ENCODE measurements around the gene INTU.
"Not testable (repeated sequence)": the region's sequence is repeated elsewhere in the genome, so short reads cannot be mapped to it uniquely, and the experiment has no call there.

The INTU gene

DNA sequence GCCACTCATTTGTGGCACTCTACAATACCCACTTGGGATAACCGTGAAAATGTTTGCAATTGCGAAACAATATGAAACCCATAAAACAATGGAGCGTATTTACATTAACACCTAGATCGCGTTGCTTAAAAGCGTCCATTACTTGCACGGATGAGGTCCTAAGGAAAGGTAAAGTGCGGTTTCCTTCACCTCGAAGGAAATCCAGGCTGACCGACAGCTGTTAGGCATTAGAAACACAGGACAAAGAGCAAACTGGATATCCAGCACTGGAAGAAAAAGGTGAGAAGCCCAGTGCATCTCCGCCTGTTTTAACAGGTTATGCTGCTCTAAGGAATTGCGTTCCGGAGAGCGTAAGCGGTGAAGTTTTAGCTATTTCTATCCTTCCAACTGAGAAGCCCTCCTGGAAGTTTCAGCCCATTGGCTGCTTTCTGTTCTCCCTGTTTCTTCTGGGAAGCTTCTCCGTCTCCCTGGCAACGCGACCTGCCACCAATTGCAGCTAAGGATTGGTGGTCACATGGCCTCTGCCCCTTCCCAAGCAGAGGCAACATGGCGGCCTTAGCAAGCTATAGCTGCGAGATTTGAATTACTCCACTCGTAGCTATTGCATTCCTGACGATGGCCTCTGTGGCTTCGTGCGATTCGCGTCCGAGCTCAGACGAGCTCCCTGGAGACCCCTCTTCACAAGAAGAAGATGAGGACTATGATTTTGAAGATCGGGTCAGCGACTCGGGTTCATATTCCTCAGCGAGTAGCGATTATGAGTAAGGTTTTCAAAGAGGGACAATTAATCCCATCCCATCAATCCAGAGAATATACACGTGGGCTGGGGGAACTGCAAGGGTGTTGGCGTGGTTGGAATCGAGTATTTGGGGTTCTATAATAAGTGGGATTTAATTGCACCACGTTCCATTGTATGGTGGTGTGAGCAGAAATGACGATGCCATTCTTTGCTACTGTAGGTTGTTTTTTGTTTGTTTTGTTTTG lies at the start of gene INTU:
INTU (plus strand) TSS at position 538 of the 984 bp plus-strand sequence; CDS start at position 616, 78 bp downstream.
- DNase-seq, result no peak

DNA sequence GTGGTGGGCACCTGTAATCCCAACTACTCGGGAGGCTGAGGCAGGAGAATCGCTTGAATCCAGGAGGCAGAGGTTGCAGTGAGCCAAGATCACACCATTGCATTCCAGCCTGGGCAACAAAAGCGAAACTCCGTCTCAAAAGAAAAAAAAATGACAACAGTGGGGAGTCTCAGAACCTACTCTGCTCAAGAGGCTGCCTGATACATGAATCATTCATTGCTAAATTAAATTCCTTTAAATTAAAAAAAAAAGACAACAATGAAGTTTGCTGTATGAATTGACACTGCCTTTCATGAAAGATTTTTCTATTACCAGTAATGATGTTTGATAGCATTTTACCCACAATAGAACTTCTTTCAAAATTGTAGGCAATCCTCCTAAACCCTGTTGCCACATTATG lies 46.3 kb upstream of the INTU start:
- not testable (repeated sequence) for DNase-seq

DNA sequence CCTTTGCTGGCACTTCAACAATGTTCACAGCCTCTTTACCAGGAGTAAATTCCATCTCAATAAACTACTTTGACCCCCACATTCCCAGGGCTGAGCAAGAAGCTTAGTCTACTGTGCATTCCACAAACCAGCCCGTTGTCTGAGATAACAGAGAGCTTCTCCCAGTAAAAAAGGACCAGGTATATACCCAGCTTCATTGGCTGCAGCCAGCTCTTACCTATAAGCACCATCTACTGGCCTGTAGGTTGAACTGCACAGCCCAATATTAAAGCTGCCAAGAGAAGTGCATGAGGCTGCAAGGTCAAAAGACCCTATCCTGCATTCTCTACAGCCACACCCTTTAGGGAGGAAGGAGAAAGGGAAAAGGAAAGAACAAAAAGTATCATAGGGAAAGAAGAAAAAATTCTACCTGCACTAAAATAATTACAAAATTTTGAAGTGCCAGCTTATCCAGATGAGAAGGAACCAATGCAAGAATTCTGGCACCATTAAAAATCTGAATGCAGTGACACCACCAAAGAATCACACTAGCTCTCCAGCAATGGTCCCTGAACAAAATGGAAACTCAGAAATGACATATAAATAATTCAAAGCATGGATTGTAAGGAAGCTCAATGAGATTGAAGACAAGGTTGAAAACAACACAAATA lies 45.7 kb upstream of the INTU start:
- DNase-seq, result no peak

DNA sequence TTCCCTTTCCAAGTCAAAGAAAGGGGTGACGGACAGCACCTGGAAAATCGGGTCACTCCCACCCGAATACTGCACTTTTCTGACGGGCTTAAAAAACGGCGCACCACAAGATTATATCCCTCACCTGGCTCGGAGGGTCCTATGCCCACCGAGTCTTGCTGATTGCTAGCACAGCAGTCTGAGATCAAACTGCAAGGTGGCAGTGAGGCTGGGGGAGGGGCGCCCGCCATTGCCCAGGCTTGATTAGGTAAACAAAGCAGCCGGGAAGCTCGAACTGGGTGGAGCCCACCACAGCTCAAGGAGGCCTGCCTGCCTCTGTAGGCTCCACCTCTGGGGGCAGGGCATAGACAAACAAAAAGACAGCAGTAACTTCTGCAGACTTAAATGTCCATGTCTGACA lies 43.6 kb upstream of the INTU start:
- DNase-seq, result not testable (repeated sequence)

DNA sequence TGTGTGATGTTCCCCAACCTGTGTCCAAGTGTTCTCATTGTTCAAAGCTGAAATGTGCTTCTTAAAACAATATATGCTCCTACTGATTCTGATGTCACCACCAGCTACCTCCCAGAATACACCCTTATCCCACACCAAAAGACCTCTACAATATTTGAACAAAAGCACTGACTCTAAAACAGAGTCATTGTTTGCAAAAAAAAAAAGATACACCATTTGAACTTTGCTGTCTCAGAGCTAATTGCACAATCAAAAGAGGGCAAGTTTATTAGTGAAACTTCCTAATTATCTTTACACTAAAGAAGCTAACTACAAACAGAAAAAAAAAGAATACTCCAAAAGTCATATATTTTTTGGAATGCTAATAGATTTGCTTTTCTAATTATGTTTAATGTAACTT lies 34.1 kb upstream of the INTU start:
- no peak for DNase-seq

DNA sequence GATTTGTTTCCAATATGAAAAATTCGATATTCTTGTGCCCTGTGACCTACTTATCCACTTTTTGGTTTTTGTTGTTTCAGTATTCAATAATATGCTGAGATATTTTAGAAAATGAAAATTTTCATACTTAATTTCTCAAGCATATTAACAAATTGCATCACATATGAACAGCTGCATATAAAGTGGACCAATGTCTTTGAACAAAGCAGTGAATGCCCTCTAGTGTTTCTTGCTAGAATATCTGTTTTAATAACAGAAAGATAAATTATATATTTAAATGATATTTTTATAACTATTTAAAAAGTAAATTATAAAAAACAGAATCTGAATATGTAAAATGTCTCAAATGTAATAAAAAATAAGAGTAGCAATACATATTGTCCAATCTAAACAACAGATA lies 31.7 kb upstream of the INTU start:
- no peak for DNase-seq

DNA sequence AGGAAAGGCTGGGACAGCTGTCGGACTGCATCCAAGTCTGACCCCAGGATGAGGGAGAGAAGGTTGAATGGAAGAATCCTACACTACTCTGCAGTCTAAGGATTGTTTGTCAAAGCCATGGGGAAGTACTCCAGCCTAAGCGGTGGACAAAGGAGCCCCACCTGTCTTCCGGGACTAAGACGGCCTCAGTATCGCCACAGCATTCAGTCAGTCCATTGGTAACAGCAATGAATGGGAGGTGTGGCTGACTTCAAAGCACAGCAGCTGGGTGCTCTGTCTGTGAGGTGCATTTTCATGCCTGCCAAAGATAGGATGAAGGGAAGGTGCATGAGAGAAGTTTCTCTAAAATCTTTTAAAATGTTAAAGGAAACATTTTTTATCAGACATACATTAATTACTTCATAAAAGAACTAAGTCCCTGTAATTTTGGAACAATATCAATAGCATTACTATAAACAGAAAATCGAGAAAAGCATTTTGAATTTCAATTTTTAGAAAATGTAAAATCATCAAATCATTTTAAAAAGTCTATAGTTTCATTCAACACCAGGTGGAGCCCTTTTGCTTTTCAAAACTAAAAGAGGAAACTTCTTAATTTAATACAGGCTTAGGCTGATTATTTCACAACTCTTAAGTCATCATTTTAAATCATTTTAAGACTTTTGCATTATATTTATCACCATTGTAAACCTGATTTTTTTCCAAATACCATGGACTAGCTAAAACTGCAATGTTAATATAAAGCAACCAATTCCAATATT lies 27.6 kb upstream of the INTU start:
- no peak for DNase-seq

DNA sequence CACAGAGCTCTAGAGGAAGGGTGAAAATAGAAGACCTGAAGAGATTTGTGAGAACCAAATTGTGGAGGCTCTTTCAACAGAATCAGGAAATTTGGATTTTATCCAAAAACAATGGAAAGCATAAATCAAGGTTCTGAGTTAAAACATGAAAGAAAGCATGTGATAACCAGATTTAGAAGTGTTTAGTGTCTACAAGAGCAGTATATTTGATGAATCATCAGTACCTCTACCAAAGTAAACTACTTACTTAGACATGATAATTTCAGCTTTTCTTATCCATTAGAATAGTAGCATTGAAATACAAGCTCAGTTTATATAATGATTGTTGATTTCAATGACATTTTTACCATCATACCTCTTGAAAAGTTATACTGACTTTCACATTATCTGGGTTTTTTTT lies 25.9 kb upstream of the INTU start:
- DNase-seq, result no peak

DNA sequence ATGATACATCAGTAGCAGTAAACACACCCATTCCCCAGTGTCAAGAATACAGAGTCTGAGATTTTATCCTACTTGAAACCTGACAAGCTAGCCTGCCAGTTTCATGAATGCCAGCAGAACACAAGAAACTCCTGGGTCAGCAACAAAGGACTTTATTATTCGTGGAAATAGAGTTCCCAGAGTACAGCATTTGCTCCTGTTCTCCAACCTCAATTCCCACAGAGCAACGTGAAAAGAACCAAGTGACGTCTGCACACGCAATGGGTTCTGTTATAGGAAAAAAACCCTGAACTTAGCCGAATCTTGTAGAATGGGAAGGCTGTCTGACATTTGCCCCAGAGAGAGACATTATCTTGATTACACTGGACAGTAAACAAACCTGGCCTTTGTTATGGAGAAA lies 23.3 kb upstream of the INTU start:
- no peak for DNase-seq

DNA sequence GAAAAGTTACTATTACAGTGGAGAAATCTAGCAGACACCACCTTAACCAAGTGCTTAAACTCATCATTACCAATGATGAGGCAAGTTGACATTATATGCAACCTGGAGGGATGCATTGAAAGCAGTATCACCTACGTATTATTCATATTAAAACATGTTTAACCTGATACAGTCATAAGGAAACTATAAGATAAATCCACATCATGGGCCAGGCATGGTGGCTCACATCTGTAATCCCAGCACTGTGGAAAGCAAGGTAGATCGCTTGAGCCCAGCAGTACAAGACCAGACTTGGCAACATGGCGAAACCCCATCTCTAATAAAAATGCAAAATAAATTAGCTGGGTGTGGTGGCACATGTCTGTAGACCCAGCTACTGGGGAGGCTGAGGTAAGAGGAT lies 22.3 kb upstream of the INTU start:
- DNase-seq, result no peak

DNA sequence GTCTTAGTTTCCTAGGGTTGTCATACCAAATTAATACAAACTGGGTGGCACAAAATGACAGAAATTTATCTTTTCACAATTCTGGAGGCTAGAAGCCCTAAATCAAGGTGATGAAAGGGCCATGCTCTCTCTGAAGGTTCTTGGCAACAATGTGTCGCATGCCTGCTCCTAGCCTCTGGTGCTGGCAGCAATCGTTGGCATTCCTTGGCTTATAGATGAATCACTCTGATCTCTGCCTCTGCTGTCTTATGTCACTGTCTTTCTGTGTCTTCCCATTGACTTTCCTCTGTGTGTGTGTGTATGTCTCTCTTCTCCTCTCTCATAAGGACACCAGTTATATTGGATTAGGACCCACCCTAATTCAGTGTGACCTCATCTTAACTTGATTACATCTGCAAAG lies 15.9 kb upstream of the INTU start:
- no peak for DNase-seq

DNA sequence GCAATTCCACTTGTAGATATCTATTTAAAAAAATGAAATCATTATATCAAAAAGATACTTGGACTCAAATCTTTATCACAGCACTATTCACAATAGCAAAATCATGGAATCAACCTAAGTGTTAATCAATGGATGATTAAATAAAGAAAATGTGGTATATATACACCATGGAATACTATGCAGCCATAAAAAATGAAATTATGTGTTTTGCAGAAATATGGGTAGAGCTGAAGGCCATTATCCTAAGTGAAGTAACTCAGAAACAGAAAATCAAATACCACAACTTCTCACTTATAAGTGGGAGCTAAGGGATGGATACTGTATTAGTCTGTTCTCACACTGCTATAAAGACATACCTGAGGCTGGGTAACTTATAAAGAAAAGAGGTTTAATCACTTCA lies 14.3 kb upstream of the INTU start:
- no peak for DNase-seq

DNA sequence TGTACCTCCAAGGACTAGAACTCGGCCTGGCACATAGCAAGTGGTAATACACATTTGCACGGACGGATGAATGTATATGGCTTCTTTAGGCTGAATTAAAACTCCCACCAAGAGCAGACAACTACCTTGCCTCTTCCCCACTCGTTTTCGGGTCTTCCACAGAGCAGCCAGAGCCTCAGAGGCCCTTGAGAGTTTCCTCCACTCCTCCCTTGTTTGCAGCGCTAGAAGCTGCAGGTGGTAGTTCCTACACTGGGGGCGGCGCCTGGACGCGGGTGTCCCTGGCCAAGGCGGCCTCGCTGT lies 10.2 kb upstream of the INTU start:
- no peak for DNase-seq

DNA sequence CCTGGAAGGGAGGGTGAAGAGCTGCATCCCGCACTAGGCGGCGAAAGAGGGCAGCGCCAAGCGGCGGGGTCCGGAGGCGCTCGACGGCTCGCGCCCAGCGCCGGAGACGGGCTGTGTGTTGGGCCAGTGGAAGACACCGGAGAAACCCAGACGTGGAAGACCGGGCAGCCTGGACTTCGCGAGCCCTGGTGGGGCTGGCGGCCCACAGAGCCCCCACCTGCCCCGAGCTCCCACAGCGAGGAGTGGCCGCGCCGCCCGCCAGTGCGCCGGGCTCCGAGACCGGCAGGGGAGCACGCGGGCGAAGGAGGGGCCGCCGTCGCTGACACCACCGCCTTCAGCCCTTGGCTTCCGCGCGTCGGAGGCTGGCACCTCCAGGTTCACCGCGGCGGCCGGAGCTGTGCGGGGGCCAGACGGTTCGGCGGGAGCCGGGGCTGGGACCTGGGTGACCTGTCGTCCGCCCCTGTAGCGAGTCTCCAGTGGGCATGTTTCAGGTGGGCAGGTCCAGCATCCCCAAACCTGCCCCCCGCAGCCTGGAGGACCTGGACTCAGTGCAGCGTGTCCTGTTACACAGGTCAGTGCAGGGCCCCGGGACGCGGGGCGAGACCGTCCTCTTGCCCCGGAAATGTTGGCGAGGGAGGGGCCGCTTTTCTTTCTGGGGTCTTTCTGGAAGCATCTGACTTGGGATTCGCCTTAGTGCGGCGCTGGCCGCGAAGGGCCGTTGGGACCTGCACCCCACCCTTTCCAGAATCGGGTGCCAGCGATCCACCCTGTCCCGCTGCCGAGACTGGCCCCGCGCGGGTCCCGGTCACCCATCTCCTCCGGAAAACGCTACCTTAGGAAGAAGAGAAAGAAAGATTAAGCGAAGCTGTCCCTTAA lies 9.6 kb upstream of the INTU start:
- DNase-seq, result no peak

DNA sequence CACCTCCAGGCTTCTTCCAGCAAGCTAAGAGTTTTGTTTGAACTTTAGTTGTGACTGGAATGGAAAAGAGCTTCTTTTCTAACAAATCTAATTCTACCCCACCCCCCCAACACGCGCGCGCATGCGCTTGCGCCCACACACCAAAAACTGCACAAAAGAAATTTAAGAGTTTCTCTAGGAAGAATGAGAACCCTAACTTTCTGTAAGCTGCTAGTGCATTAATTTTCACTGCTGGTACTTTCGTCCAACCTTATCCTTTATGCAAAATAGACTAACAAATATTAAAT lies 9.0 kb upstream of the INTU start:
- DNase-seq, result no peak

DNA sequence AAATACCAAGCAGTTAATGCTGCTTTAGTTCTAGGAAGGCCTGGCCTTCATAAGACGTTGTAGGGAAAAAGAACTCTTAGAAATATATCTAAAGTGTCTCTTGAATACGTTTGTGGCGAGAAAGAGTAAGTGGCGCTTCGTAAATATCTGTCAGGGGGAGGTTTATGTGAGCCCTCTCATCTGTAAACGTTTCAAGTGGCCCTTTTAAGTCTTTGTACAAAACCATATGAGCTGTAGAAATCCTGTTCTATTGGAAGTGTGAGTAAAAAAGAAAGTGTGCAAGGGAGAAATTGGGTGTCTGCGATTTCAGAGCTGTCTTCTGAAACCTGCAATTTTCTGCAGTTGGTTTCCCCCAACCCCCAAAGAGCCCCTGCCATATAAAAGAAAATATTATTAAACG lies 8.6 kb upstream of the INTU start:
- no peak for DNase-seq

DNA sequence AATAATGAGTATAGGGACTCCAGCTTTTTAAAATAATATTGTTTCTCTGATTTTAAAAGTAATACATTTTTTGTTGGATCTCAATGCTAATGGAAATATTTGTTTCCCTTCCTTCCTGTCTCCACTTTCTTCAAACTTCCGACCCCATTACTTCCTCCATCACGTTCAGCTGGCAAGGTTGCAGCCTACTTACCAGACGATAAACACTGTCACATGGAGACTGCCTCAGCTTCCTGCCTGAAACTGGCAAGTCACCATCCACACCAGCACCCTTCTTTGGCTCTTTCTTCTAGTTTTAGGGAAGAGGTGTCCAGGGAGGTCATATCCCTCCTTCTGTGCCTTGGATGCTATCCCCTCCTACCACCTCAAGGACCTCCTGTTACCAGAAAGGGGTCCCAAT lies 3.4 kb upstream of the INTU start:
- no peak for DNase-seq

DNA sequence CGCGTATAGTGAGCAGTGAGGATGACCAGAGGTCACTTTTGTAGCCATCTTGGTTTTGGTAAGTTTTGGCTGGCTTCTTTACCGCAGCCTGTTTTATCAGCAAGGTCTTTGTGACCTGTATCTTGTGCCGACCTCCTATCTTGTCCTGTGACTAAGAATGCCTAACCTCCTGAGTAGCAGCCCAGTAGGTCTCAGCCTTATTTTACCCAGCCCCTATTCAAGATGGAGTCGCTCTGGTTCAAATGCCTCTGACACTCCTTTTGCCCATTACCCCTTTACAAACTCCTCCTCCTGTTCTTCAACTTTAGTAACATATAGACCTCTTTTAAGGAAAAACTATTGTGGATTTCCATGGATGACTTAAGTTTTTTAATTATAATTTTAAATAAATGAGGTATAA lies 2.6 kb upstream of the INTU start:
- DNase-seq, result no peak

DNA sequence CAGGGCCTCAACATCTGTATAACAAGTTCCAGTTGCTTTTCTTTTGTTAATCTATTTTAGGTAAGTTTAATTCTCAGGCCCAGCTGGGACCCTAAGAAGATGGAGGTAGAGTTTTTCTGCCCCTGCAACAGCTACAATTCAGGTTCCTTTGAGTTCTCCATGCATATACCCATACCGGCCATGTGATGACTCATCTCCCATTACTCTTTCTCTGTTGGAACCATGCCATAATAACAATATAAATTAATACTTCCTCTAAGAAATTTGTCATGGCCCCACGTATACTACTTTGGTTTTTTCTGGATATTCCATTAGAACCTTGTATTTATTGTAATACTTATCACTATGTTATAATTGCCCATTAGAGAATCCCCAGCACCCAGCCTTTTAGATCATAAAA lies 1.3 kb upstream of the INTU start:
- no peak for DNase-seq

DNA sequence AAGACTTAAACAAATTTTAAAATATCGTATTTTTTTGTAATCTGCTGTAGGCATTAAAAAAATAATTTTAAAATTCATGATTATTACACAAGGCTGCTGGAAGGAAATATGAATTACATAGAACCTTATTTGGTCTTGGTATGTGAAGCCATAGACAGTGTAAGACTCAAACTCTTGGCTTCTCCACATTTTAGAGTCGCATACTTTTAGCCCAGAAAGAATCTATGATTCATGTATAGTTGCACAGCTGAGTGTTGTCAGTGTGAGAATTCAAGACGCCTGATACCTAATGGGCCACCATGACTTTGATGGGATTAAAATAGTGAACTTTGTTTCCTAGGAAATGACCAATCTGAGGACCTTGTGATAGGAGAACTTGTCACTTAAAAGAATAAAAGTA lies 1.4 kb downstream of the INTU start:
- DNase-seq, result no peak

DNA sequence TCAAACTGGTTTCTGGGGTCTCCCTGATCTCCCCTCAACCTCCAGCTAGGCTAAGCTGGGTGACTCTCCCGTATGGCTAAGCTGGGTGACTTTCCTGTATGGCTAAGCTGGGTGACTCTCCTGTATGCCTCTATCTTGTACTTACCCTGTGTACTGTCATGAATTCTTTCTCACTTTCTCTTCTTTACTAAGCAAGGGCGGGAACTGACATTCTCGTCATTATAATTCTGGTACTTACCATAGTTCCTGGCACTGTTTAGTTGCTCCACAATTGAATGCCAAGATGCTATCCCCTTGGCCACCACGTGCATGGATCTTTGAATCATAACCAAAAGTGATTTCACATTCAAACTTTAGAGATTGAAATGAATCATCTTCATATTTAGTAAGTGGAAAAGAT lies 8.8 kb downstream of the INTU start:
- DNase-seq, result no peak

DNA sequence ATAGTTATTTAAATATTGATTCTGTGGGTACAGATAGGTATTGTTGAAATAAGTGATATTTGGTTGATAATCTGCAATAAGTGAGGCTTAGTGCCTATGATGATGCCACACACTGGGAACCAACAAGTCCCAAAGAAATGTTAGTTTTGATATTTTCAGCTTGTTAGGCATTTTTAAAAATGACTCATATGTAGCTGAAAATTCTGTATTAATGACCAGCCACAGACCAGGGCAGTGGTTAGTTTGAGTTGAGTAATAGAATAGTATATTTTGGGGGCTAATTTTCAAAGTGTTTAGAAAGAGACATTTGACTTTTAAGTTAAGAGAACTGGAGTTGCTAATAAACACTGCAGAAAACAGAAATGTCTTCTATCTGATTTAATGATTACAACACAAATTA lies 9.4 kb downstream of the INTU start:
- no peak for DNase-seq

DNA sequence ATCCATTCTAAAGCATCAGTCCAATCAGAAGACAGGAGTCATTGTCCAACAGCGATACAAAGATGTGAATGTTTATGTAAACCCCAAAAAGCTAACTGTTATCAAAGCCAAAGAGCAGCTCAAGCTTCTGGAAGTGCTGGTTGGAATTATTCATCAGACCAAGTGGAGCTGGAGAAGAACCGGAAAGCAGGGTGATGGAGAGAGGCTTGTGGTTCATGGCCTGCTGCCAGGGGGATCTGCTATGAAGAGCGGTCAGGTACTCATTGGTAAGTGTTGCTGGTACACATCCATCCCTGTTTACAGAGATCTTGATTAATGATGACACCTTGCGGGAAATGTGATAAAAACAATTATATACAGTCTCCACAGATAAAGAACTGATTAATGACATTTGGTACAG lies 11.0 kb downstream of the INTU start:
- no peak for DNase-seq

All from activated gamma-delta T cell treated with Interleukin-2 at 50 U/mL for 16 hours (primary cell).